Stomach (tissue), 9 donors: ENCODE data around the gene MLLT6. TPM values are rescaled to one million over a fixed set of nuclear protein-coding genes. Genes with fewer than 3 reads are reported as not detected.

Source experiments
- DNase-seq, 2 donors: peaks; one replicate each; pipeline versions ENCODE4 v3.0.0 to v3.0.0-alpha.2; 2013 to 2019
- H3K27ac ChIP-seq, 5 donors: fragments of 200-600 bp in 4 of 5; sonication (generic) in 4 of 5; one replicate each; pipeline ENCODE4 v1.5.1; 2013 to 2019; ENCODE audit warnings: mild to moderate bottlenecking in 1 of 5, moderate library complexity in 1 of 5
- H3K27me3 ChIP-seq, 3 donors: fragments of 200-600 bp; sonication (generic); one replicate each; pipeline ENCODE4 v1.5.1; 2017 to 2019; ENCODE audit warnings: mixed run types in 1 of 3
- H3K36me3 ChIP-seq, 4 donors: fragments of 200-600 bp; sonication (generic); 1 replicate in 3 of 4; 2 replicates in 1 of 4; pipeline ENCODE4 v1.5.1; 2016 to 2019
- H3K4me1 ChIP-seq, 4 donors: fragments of 200-600 bp; sonication (generic); one replicate each; pipeline ENCODE4 v1.5.1; 2016 to 2019
- H3K4me3 ChIP-seq, 4 donors: fragments of 200-600 bp; sonication (generic) in 3 of 4; one replicate each; pipeline ENCODE4 v1.5.1; 2016 to 2019; ENCODE audit warnings: mild to moderate bottlenecking in 1 of 4
- H3K9me3 ChIP-seq, 4 donors: fragments of 200-600 bp; sonication (generic); one replicate each; pipeline ENCODE4 v1.5.1; 2016 to 2019
- CTCF ChIP-seq, 7 experiments: fragments of 450-650 bp in 4 of 7; fragments of 200-600 bp in 3 of 7; sonication (generic) in 3 of 7; IDR thresholded peaks; one replicate each; pipeline ENCODE4 v1.5.1; 2016 to 2019; ENCODE audit warnings: antibody characterized with exemption in 7 of 7, control low read depth in 2 of 7, mild to moderate bottlenecking in 1 of 7
- EP300 ChIP-seq: sonication (generic); formaldehyde crosslinking; IDR thresholded peaks from one replicate; pipeline ENCODE4 v1.6.1; 2017; ENCODE audit warnings: antibody characterized with exemption
- POLR2A ChIP-seq, 4 donors: fragments of 450-650 bp; IDR thresholded peaks; one replicate each; pipeline ENCODE4 v1.6.1; 2016; ENCODE audit warnings: antibody characterized with exemption in 4 of 4, control low read depth in 2 of 4, mild to moderate bottlenecking in 1 of 4, moderate library complexity in 1 of 4
- POLR2AphosphoS5 ChIP-seq, 3 donors: sonication (generic); formaldehyde crosslinking; IDR thresholded peaks; one replicate each; pipeline ENCODE4 v1.6.1; 2016; ENCODE audit warnings: antibody characterized with exemption in 3 of 3
- WGBS, 5 donors: extraction: QIAGEN DNeasy Blood & Tissue Kit in 3 of 5; methylation state at CpG; one replicate each; pipeline versions ENCODE4 v1.1.5 to v1.1.7; 2013 to 2018; 5-methylcytosine and 5-hydroxymethylcytosine counted together
- intact Hi-C: fragments of 100-400 bp; cut with DNase I; formaldehyde crosslinking; loops from one replicate; pipeline ENCODE4 v1.15.1; 2023; ENCODE audit warnings: low total_unique reads
- polyA plus RNA-seq, 3 donors: library from polyadenylated mRNA; stranded (reverse); fragments of 200-250 nt; gene quantifications; one replicate each; pipeline ENCODE4 v1.2.3, GENCODE V29; 2013
- total RNA-seq, 5 donors: library from RNA; depleted of rRNA; stranded (reverse); fragments of >200 nt; gene quantifications; one replicate each; pipeline versions ENCODE4 v1.1.0 to v1.2.3, GENCODE V29; 2014 to 2016
- donor health status: healthy with polysubstance abuse.
- donor health status: Bipolar disorder and iron deficiency.
- donor health status: healthy.

MLLT6 gene
- total and polyA plus RNA-seq, 8 donors: 26.0 to 312 (median 55.7) TPM

- Histone ChIP-seq H3K4me1 (no peaks in the 10 kb centered on the region), H3K36me3 (no peaks in the 10 kb centered on the region), H3K27ac (no peak overlapping the region), H3K9me3 (no peaks in the 10 kb centered on the region), H3K4me3 (no peak overlapping the region), H3K27me3 (no peaks in the 10 kb centered on the region)
- 79 to 90% (median 81%) methylated on average over 12 of the region's 12 CpGs for WGBS, 5 donors
- intact Hi-C loops: no loop called here
- no peak for DNase-seq
- TF ChIP-seq CTCF (IDR thresholded peaks at IDR 0.05): no peak
- no peak for TF ChIP-seq EP300
Observed at GRCh38 chr17:38685491-38685890, 19.6 kb upstream of the MLLT6 start.

GRCh38 chr17:38687286-38687685 lies 17.8 kb upstream of the MLLT6 start:
- WGBS, 5 donors: 83 to 94% (median 88%) methylated on average over 5 of the region's 5 CpGs
- no peaks in the 10 kb centered on the region for H3K27me3 ChIP-seq

GRCh38 chr17:38690386-38690785 lies 14.7 kb upstream of the MLLT6 start:
- peaks cover 10 to 16% (median 14%) of the 10 kb centered on the region in 4 donors for H3K4me1 ChIP-seq
- no peak for DNase-seq
- no peaks in the 10 kb centered on the region for H3K36me3 ChIP-seq
- H3K27ac ChIP-seq: no peak overlapping the region
- TF ChIP-seq POLR2AphosphoS5 (IDR thresholded peaks at IDR 0.05) (no peak), CTCF (IDR thresholded peaks at IDR 0.05) (no peak), POLR2A (IDR thresholded peaks at IDR 0.05) (no peak), EP300 (no peak)
- H3K27me3 ChIP-seq: no peaks in the 10 kb centered on the region
- H3K9me3 ChIP-seq: no peaks in the 10 kb centered on the region
- intact Hi-C loops: no loop called here
- no peak overlapping the region for H3K4me3 ChIP-seq
- 81 to 91% (median 85%) methylated on average over 4 of the region's 4 CpGs for WGBS, 5 donors

More at GRCh38 chr17:38687286-38687685, 17.8 kb upstream of the MLLT6 start:
- intact Hi-C loops: no loop called here
- TF ChIP-seq POLR2A (IDR thresholded peaks at IDR 0.05): no peak
- TF ChIP-seq POLR2AphosphoS5 (IDR thresholded peaks at IDR 0.05): no peak
- TF ChIP-seq EP300: no peak
- TF ChIP-seq CTCF (IDR thresholded peaks at IDR 0.05): no peak
- H3K4me3 ChIP-seq: no peak overlapping the region
- peaks cover 0 to 4% (median 0%) of the 10 kb centered on the region in 4 donors for H3K4me1 ChIP-seq
- H3K36me3 ChIP-seq: no peaks in the 10 kb centered on the region
- DNase-seq: no peak
- H3K9me3 ChIP-seq: no peaks in the 10 kb centered on the region
- H3K27ac ChIP-seq: no peak overlapping the region

GRCh38 chr17:38691154-38691553 lies 13.9 kb upstream of the MLLT6 start:
- no peak for TF ChIP-seq POLR2AphosphoS5 (IDR thresholded peaks at IDR 0.05)
- no peak for TF ChIP-seq CTCF (IDR thresholded peaks at IDR 0.05)
- no peak for TF ChIP-seq EP300
- TF ChIP-seq POLR2A (IDR thresholded peaks at IDR 0.05): no peak
- H3K4me3 ChIP-seq: no peak overlapping the region
- intact Hi-C loops: no loop called here
- no peaks in the 10 kb centered on the region for H3K36me3 ChIP-seq
- H3K27me3 ChIP-seq: no peaks in the 10 kb centered on the region
- H3K9me3 ChIP-seq: no peaks in the 10 kb centered on the region
- peaks cover 10 to 16% (median 14%) of the 10 kb centered on the region in 4 donors for H3K4me1 ChIP-seq
- no peak overlapping the region for H3K27ac ChIP-seq
- no peak for DNase-seq
- 85 to 92% (median 87%) methylated on average over 4 of the region's 4 CpGs for WGBS, 5 donors
